A549 treated with Hydrocortisone at 1 μM for 4 hours (cell line): ENCODE measurements around the gene GRAPL. TPM values are rescaled to one million over a fixed set of nuclear protein-coding genes. Genes with fewer than 3 reads are reported as not detected.

Source experiments
- total RNA-seq: library from RNA; stranded (reverse); fragments of 200-300 nt; extraction: Qiagen RNA extraction; gene quantifications from 5 replicates; pipeline ENCODE4 v1.2.3, GENCODE V29; 2022

GRAPL gene
- total RNA-seq: 0.12 to 0.22 TPM in 2 of 5 replicates, not detected in the others

DNA sequence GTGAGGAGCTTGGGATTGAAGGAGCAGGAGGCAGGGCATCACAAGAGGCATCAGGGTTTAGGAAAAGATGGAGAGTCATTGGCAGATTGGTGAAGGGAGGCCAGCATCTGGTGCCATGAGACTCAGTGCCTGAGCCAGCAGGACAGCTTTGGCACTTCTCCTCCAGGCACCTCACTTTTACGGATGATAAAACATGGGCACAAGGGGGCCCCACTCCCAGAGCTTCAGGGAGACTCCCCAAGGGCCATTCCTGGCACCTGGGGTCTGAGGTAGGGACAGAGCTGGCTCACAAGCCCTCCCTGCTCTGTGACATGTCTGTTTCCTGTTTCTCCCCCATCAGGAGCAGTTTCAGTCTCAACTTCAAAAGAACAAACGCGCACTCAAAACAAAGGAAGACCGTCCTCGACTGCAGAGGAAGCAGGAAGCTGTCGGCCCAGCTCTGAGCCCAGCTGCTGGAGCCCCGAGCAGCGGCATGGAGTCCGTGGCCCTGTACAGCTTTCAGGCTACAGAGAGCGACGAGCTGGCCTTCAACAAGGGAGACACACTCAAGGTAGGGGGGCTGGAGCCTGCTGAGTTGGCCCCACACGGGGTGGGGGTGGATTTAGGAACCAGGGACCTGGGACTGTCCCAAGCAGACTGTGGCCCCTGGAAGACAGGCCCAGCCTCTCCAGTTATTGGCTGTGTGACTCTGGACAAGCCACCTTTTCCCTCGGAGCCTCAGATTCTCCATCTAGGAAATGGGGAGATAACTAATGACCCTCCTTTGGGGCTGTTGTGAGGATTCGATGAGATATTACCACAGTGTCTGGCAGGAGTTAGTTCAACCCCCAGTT is at the start of gene GRAPL:
GRAPL (plus strand) TSS at position 442 of the 833 bp plus-strand sequence; CDS start at position 473, 31 bp downstream.

Other genes with a start within 250 kb of the GRAPL start
- 0.20 to 0.25 TPM (median 0.21 TPM) in 5 replicates for gene SLC5A10, start 175.4 kb upstream of the GRAPL start, total RNA-seq
- 33.1 to 37.5 TPM (median 35.0 TPM) in 5 replicates for gene FAM83G, start 122.8 kb upstream of the GRAPL start, total RNA-seq
- 0.24 to 0.41 TPM (median 0.38 TPM) in 5 replicates for gene GRAP, start 80.6 kb upstream of the GRAPL start, total RNA-seq
- 47.6 to 68.2 TPM (median 58.2 TPM) in 5 replicates for gene EPN2, start 109.8 kb downstream of the GRAPL start, total RNA-seq
- gene B9D1, start 235.1 kb downstream of the GRAPL start, total RNA-seq: 43.7 to 50.7 TPM (median 46.2 TPM) in 5 replicates